Germinal center (tissue), 1 donor: ENCODE results near the gene CBFA2T3.

Experiments used
- DNase-seq: peaks from one replicate; pipeline ENCODE4 v3.0.0; 2012; ENCODE audit warnings: mixed read lengths, low spot score

The CBFA2T3 gene

DNA sequence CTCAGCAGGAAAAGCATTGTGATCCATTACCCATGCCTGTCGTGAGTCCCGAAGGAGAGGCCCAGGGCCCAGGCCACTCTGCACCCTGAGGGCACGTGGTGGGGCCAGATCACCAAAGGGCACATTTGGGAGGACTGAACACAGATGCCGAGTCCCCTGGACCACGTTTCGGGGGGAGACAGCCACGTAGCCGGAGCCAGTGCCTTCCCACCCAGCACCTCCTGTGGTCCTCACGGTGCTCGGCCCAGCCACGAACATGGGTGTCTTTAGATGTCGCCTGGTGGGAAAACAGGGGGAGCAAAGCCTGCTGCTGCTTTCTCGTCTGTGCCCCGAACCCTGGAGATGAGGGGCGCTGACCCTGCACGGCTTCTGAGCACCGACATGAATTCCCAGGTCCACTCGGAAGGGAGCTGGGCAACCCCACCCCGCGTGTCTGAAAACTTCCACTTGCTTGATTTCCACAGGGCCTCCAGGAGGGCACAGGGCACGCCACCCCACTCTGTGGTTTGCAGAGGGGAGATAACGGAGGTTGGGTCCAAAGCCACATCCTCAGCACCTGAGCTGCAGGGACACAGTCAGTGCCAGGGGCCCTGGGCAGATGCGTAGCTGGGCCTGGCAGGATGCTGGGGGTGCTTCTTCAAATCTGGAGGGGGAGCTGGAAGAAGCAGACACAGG, 14.4 kb downstream of the CBFA2T3 start:
- no peak for DNase-seq

DNA sequence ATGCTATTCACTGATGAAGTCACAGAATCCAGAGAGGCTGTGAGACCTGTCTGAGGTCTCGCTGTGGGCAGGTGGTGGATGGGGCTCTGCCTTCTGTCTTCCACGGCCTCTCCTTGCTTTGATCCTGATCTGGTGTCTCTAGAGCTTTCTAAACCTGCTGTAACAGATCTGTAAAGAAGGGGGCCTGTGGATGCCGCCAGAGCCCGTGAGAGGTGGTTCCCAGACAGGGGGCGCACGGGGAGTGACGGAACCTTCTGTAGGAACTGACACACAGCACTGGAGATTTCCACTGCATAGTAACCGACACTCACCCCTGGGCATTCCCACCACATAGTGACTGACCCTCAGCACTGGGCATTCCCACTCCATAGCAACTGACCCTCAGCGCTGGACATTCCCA, 16.0 kb downstream of the CBFA2T3 start:
- DNase-seq: no peak

DNA sequence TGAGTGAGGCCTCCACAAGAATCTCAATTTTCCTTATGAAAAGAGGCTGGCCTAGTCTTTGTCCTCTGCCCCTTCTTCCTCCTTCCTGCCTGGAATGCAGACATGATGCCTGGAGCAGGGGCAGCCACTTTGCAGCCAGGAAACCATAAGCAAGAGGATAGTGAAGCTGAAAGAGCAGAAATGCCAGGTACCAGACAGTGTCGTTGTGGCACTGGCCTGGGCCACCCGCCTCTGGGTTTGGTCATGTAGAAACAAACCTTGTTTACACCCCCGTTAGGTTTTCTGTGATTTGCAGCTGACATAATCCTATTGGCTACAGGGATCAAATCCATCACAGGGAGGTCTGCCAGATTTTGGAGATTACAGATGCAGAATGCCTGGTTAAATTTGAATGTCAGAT, 16.5 kb downstream of the CBFA2T3 start:
- no peak for DNase-seq

GRCh38 chr16:88959022-88959421, 18.0 kb downstream of the CBFA2T3 start:
- no peak for DNase-seq

DNA sequence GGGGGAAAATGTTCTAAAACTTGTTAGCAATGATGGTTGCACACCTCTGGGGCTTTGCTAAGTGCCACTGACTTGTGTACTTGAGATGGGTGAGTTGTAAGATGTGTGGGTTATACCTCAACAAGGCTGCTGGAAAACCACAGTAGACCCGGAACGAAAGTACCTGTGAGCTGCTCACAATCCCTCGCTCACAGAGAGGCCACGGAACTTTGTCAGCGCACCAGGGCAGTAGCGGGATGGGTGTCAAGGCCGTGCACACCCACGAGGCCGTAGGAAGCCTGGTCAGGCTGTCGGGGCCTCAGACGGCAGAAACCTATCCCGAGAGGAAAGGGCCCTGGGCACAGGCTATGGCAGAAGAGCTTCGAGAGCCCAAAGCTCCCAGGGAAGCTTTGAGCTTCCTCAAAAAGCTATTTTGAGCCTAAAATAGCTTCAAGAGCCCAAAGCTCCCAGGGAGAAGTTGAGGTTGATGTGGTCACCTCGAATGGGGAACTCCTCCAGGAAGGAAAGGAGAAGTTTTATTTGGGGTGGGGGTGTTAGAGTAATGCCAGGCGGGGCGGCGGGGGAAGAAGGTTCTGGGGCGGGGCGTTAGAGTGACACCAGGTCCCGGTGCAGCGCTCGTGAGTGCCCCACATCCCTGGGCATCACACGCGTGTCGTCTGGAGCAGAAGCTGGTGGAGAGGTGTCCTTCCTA, 19.0 kb downstream of the CBFA2T3 start:
- no peak for DNase-seq

DNA sequence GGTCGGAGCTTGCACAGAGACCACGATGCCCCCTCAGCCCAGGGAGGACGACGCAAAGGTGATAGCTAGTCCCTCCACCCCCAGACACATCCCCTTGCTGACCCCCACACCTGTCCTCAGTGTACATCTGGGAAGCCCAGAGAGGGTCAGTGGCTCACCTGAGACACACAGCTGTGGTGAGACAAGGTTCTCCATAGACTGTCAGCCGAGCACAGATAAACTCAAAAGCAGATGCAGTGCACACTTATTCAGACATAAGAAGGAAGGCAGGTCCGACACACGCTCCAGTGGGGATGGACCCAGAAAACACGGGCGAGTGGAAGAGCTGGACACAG, 19.6 kb downstream of the CBFA2T3 start:
- DNase-seq: no peak

- no peak for DNase-seq
Measured at GRCh38 chr16:88956546-88957432, 20.2 kb downstream of the CBFA2T3 start.

- no peak for DNase-seq
Measured at GRCh38 chr16:88955906-88956305, 21.1 kb downstream of the CBFA2T3 start.

DNA sequence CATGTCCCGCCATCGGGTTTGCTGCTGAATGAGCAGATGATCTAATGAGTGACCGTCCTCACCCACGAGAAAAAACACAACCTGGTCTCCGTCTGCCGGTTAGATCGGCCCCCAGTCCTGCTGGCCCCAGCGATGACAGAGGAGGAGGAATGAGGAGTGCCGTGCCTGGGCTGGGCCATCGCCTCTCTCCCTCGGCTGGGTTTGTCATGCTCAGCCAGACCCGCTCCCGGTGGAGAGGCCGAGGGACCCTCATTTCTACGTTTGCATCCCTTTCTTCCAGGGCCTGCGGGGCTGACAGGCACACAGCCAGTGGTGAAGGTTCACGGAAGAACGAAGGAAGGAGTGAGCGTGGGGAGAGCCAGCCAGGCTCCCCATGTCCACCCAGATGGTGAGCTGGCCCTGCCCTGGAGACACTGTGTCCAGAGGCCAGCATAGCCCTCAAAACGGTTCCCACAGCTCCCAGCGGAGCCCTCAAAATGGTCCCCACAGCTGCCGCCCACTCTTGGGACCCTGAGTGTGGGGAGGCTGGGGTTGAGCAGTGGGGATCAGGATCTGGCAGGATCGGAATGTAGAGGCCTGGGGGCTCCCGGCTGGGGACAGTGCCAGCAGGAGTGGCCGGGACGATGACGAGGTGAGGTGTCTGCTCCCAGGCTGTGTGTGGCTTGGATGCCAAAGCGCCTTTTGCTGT, 23.9 kb downstream of the CBFA2T3 start:
- DNase-seq: no peak

DNA sequence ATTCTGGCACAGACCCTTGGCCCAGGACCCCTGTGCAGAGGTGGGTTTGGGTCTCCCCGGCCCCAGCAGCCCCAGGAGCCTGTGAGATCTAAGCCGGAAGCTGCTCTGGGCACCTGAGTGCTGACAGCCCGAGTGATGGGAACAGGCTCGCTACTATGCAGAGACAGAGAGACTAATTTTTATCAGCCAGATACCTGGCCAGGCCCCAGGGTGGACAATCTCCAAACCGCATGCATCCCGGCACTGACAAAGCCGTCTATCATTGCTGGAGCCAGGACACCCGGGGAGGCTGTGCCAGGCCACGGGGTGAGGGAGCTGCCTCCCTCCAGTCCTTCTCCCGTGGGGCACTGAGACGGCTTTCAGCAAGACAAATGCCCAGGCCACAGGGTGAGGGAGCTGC, 25.0 kb downstream of the CBFA2T3 start:
- no peak for DNase-seq

DNA sequence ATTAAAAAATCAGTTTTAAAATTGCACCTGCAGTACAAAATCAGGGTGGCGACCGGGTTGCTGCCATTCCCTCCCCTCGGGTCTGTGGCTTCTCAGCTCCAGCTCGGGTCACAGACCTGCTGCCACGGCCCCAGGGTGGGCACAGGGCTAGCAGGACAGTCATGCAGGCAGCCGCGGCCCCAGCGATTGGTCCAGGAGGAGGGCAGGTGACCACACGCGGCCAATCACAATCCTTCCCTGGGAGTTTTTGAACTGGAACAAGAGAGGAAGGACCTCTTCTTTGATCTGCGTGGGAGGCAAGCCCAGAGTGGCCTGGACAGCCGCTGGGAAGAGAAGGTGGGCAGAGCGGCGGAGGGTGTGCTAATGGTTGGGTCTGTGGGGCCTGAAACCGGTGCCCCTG, 25.5 kb downstream of the CBFA2T3 start:
- no peak for DNase-seq

DNA sequence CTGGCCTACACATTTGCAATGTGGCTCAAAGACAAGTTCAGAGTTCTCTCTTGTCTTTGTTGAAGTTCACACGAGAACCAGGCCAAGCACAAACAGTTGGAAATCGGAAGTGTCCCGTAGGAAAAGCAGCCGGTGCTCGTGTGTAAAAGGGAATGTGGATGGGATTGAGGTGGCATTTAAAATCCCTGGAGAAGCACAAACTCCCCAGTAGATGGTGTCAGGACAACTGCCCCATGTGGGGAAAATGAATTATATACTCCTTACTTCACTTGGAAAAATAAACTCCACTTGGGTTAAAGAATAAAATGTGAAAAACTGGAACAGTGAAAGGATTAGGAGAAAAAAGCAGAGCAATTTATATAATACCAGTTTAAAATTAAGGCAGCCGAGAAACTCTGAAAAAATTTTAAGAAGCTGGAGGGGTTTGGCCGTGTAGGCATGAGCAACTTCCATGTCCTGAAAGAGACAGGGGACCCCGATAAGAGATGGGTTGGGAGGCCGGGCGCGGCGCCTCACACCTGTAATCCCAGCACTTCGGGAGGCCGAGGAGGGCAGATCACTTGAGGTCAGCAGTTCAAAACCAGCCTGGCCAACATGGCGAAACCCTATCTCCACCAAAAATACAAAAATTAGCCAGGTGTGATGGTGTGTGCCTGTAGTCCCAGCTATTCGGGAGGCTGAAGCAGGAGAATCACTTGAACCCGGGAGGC, 28.1 kb downstream of the CBFA2T3 start:
- no peak for DNase-seq

- no peak for DNase-seq
Measured at GRCh38 chr16:88945473-88945872, 31.5 kb downstream of the CBFA2T3 start.

DNA sequence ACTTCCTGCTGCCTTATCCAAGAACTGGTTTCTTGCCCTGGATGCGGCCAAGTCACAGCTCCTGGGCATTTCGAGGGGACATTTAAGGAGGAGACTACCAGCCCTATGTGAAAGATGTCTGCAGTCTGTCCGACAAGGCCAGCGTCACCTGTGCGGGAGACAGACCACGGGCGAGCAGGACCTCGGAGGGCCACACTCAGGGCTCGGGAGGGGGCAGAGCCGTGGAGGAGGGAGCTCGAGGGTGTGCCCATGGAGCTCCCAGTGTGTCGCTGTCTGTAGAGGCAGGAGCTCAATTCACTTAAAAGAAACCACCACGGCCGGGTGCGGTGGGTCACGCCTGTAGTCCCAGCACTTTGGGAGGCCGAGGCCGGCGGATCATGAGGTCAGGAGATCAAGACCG, 33.3 kb downstream of the CBFA2T3 start:
- no peak for DNase-seq

DNA sequence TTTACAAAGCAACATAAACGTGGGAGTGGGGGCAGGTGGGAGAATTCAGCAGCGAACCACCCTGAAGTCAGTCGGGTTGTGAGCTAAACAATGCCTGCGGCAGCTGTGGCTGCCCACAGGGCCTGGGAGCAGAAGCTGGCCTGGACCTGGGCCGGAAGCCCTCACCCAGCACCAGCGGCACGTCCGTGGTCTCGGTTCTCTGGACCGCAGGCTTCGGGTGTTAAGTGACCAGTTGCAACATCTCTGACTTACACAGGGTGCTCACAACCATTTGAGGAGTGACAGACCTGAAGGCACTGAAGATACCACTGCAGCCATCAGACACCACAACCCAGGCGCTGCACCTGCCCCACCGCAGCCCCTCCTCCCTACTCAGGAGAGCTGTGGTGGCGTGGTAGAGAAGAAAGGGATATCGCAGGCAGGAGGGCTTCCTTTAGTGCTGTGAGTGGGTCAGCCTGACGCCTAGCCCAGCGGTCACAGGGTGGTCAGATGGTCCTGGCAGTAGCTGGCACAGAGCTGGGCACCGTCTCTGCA, 33.8 kb downstream of the CBFA2T3 start:
- no peak for DNase-seq

DNA sequence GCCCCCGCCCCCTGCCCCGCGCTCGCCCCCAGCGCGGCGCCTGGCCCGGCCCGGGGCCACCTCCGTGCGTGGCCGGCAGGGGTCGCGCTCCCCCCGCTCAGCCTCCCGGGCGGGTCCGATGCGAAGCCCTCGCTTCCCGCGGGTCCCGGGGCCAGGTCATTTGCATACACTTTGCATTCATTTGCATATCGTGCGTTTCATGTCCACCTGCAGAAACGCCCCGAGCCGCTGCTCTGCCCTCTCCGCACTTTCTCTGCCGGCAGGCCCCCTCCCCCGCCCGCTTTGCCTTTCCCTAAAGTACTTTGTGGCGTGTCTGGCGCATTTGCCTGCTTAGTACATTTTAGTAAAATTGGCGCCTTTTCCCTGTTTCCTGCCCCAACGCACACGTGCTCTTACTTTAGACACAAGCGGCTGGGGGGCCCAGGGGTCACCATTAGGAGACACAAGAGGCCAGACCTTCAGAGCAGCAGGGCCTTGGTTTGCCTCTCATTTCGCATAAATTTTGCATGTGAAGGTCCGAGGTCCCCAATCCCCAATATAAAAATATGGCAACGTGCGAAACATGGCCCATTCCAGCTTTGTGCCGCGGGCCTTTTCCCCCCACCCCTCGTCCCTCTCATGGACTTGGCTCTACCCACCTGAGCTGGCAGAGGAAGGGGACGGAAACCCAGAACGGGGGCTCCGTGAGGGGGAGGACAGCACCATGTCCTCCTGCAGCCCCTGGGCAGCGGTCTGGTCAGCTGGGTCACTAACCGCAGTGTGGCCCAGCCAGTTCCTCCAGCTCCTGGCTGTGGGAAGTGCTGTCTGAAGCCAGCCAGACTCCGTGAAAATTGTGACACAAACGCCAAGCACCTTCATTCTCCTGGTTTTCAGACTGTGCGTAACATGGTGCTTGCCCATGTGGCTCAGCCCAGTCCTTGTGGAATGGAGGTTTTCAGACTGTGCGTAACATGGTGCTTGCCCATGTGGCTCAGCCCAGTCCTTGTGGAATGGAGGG, 34.8 kb downstream of the CBFA2T3 start:
- peak; percentile 90 for DNase-seq

GRCh38 chr16:88940862-88941817, 35.9 kb downstream of the CBFA2T3 start:
- DNase-seq: peak; percentile 70

DNA sequence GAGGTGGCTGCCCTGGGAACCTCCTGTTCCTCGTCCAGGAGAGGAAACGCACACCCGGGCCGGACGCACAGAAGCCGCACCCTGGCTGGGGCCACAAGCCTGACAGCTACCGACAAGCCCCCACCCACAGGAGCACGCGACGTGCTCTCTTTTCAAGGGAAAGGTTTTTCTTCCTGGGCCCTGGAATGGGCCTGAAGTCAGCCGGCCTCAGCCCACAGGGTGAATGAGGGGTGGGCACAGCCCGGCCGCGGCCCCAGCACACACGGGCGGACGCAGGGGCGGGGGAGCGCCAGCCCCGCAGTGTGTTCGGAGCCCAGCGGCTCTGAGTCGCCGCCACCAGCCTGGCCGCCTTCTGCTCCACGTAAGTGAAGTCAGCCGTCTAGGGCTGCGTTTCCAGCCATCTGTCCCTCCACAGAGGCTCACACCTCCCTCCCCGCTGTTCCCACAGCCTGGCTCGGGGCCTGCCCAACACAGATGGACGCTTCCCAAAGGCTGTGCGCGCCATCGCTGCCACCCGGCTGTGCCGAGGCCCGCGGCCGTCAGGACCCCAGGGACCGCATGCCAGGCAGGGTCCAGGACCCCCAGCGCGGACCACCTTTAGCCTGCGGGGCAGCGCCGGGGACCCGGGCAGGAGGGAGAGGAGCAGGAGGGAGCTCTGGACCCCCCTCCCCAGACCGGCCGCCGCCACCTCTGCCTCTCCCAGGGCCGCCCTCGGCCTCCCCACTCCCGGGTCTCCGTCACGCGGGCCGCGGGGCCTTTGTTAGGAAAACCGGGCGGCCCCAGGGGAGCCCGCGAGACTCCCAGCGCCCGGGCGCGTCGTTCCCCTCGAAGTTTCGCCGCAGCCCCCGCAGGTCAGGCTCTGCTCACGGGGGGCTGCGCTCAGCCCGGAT, 36.8 kb downstream of the CBFA2T3 start:
- peak; percentile 65 for DNase-seq
